Vagina (tissue), 2 donors: ENCODE results near the gene PATJ.

Experiments
- POLR2A ChIP-seq, 2 donors: fragments of 450-650 bp; IDR thresholded peaks; one replicate each; pipeline ENCODE4 v1.6.1; 2017; ENCODE audit warnings: antibody characterized with exemption in 2 of 2, mild to moderate bottlenecking in 2 of 2, moderate library complexity in 2 of 2
- TF ChIP-seq, protein P1 (sequence below), 3 experiments: fragments of 450-650 bp in 2 of 3; fragments of 200-600 bp in 1 of 3; sonication (generic) in 1 of 3; IDR thresholded peaks; one replicate each; pipeline ENCODE4 v1.5.1; 2017 to 2019; ENCODE audit warnings: antibody characterized with exemption in 3 of 3, mild to moderate bottlenecking in 2 of 3, moderate library complexity in 2 of 3

DNA sequence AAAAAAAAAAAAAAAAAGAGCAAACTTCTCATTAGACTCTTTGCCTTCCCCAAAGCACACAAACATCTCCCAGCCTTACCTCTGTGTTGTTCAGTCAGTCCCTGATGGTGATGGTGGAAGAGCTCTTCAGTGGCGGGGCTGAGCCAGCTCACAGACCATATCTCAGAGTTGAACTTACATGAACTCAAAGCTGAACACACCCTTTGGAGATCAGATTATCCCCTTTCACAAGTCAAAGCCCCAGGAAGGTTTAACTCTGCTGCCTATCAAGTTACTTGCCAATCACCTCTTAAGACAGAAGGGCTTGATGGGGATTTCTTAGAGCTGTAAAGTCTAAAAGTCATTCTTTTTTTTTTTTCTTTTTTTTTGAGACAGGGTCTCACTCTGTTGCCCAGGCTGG lies 397.1 kb downstream of the PATJ start:
- TF ChIP-seq POLR2A (IDR thresholded peaks at IDR 0.05): no peak
- TF ChIP-seq, protein P1, sequence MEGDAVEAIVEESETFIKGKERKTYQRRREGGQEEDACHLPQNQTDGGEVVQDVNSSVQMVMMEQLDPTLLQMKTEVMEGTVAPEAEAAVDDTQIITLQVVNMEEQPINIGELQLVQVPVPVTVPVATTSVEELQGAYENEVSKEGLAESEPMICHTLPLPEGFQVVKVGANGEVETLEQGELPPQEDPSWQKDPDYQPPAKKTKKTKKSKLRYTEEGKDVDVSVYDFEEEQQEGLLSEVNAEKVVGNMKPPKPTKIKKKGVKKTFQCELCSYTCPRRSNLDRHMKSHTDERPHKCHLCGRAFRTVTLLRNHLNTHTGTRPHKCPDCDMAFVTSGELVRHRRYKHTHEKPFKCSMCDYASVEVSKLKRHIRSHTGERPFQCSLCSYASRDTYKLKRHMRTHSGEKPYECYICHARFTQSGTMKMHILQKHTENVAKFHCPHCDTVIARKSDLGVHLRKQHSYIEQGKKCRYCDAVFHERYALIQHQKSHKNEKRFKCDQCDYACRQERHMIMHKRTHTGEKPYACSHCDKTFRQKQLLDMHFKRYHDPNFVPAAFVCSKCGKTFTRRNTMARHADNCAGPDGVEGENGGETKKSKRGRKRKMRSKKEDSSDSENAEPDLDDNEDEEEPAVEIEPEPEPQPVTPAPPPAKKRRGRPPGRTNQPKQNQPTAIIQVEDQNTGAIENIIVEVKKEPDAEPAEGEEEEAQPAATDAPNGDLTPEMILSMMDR (IDR thresholded peaks at IDR 0.05): no peak
